HUDEP-2 (cell line): ENCODE results near the gene MROH9.
"Not testable (repeated sequence)": the region's sequence is repeated elsewhere in the genome, so short reads cannot be mapped to it uniquely, and the experiment has no call there.

Source experiments
- DNase-seq, 76 experiments: peaks; one replicate each; lab custom pipeline; 2025; ENCODE audit not compliant: unreplicated experiment in 76 of 76; lab: John Stamatoyannopoulos, UW

The MROH9 gene, protein sequence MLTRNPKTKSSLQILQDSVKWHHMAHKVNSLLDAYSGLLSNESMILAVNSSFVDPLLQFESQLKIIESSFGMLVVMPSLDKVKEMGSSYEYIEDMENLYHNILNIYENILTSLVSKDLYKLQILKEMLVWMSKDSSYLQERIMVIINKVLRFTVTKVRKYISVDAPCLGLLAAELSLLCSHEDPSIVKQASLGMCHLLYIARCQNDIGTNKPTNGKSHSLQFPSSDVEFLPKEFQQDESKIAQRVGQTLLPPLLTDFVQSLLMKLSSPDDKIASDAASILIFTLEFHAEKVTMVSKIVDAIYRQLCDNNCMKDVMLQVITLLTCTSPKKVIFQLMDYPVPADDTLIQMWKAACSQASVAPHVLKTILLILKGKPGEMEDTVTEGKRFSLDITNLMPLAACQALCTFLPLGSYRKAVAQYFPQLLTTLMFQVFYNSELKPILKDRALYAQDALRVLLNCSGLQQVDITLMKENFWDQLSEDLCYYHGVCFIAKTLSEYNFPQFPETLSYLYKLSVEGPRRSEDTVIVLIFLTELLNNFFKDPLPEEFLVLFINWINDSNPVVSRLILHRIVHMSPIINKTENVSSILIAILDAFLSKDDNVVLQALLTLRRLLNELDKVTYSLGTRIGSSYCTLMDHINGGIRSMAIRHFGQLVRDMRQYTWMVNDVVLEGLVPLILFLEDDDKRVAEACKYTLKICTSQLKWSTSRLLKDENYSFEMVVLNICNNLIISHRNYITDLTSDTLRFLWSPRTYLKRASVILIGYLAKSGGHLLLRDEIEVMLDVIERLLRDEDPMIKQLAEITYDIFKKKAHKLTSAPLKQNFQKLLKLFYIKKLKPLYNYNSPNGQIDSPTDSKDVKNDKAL

DNA sequence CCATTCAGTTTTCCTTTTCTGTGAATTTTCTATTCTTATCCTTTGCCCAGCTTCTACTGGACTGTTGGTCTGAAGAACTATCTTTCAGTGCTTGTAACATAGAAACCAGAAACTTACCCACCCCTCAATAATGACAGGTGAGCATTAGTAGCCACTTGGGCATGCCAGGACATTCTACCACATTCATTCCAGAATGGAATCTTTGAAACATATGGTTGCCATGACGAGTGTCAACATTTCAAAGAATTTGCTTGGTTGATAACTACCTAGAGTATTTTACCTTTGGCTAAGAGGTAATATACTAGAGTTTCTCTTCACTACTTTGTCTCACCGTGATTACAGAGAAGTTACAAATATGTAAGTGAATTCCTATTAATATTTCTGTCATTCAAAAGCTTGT, at the start of gene MROH9:
MROH9 (plus strand) TSS at position 304 of the 400 bp plus-strand sequence. CDS start 10,023 bp downstream, outside the sequence.
- no peak for DNase-seq

- no peak for DNase-seq
These were observed 49.8 kb upstream of the MROH9 start for GRCh38 chr1:170885551-170885950.

- no peak for DNase-seq
These were observed 48.9 kb upstream of the MROH9 start for GRCh38 chr1:170886460-170886859.

DNA sequence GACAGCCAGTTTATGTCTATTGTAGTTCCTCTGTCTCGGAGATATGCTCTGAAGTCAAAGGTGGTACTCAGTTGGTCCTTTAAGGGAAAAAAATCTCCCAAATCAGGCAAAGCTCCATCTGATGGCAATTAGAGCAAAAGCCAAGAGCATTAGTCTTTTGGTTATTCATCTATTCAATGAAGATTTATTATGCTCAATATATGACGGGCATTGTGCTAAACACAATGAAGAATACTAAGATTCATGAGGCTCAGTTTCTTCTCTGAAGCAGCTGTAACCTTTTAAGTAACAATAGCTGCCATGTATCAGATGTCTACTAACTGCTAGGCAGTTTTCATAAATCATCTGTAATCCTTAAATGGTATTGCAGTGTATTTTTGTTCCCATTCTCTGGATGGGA, 47.6 kb upstream of the MROH9 start:
- no peak for DNase-seq

DNA sequence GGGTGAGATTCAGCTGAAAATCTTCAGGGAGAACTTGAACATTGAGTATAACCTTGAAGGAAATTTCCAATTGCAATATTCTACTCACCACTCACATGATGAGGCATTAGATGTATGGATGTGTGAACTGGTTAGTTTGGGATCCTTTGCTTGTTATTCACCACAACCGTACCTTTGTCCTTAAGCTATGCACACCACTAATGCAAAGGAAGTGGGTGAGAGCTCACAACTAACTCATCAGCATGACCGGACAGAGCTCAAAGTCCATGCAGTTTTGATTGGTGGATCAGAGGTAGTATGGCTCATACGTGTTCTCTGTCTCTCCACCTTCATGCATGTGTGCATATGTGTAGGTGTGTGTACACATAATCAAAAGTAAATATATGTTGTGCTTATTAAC, 43.5 kb upstream of the MROH9 start:
- DNase-seq = no peak

GRCh38 chr1:170893655-170894297, 41.6 kb upstream of the MROH9 start:
- DNase-seq = no peak

GRCh38 chr1:170903961-170904360, 31.4 kb upstream of the MROH9 start:
- no peak for DNase-seq

DNA sequence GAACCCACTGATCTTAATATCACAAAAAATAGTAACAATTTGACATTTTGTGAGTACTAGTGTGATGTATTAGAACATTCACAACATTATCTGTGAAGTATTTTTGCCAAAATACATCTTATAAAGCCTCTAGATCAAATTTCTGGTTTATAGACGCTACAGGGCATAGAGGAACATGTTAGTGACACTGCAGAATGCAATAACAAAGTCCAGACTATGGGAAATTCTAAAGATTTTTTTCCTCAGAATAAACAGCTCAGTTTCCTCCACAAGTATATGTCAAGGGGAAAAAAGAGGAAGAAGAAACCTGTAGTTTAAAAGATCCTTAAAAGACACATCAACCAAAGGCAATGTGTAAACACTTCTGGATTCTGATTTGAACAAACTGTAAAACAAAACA, 26.4 kb upstream of the MROH9 start:
- no peak for DNase-seq

DNA sequence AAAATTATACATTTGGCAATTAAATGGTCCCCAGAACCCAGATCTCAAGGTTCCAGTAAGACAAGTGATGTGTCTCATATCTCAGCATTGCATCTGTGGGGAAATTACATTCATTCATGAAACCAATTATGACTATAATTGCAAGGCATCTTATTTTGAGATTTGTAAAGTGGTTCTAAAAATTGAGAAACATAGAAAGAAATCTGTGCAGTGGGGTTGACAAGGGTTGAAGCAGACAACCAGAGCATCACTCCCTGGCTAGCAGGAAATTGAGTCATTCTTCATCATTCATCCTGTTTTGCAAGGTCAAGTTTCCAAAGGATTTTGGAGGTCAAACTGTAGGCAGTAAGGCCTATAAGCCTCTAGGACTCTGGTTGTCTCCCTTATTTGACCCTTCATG, 25.1 kb upstream of the MROH9 start:
- DNase-seq = no peak

DNA sequence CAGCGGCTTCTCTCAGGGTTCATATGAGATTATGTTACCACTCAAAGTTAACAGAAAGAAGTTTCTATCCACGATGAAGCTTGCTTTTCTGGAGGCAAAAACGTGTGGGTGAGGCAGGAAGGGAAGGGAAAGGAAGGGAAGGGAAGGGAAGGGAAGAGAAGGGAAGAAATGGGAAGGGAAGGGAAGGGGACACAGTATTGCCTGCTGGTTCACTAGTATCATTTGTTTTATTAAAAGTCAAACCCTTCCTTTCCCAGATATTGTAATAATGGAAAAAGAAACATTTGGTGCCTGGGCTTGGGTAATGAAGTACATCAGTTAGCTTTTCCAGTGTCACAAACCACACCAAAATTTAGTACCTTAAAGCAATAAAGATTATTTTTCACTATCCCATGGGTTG, 18.0 kb upstream of the MROH9 start:
- no peak for DNase-seq

DNA sequence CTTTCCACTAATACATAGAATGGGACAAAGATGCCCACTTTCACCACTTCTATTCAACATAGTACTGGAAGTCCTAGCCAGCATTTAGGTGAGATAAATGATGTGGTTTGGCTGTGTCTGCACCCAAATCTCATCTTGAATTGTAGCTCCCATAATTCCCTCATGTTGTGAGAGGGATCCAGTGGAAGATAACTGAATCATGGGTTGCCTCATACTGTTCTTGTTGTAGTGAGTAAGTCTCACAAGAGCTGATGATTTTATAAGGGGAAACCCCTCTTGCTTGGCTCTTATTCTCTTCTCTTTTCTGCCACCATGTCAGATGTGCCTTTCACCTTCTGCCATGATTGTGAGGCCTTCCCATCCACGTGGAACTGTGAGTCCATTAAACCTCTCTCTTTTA, 10.7 kb upstream of the MROH9 start:
- not testable (repeated sequence) for DNase-seq

DNA sequence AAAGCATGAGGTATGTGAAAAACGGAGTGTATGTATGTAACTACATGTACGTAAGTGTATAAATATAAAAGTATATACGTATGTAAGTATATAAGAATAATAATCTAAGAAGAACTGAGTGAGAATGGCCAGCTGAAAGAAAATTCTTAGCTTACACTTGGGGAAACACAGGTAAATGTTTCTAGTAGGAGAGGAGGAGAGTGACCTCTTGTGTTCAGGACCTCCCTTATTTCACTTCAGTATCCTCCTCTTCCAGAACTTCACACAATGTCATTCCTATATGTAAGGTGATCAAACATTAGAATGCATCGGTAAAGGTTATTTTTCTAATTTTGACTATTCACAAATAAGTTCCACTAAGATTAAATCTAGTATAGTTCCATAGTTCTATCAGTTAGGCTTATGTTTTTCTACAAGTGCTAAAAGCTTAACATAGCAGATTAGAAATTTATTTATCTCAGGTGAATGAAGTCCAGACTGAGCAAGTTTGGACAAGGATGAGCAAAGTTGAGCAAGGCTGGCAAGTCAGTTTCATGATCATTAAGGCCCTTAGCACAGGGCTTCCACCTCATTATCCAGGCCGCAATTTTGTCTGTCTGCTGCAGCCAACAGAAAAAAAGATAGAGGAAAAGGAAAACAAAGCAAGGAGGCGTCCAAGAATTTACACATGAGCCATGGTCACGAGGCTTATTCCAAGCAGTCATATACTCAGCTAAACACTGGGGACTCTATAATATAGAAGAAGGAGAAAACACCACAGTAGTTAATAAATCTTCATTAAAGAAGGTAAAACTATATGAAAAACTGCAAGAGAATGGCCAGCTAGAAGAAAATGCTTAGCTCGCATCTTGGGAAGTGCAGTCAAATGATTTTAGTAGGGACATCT, 7.1 kb upstream of the MROH9 start:
- no peak for DNase-seq

- no peak for DNase-seq
These were observed 5.9 kb upstream of the MROH9 start for GRCh38 chr1:170929412-170929834.

- DNase-seq = peak in 23 of 76 experiments; percentile 1 to 53 (median 18)
These were observed 5.3 kb upstream of the MROH9 start for GRCh38 chr1:170929835-170930554.

GRCh38 chr1:170931650-170932049, 3.7 kb upstream of the MROH9 start:
- no peak for DNase-seq

DNA sequence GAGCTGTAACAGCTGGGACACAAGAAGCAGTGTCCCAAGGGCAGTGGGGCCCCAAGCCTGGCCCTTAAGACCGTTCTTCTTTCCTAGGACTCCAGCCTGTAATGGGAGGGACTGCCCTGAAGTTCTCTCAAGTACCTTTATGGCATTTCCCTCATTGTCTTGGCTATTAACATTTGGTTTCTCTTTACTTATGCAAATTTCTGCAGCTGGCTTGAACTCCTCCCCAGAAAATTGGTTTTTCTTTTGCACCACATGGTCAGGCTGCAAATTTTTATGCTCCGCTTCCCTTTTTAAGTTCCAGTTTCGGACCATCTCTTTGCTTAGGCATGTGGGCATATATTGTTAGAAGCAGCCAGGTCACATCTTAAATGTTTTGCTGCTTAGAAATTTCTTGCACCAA, 3.1 kb upstream of the MROH9 start:
- DNase-seq = no peak

DNA sequence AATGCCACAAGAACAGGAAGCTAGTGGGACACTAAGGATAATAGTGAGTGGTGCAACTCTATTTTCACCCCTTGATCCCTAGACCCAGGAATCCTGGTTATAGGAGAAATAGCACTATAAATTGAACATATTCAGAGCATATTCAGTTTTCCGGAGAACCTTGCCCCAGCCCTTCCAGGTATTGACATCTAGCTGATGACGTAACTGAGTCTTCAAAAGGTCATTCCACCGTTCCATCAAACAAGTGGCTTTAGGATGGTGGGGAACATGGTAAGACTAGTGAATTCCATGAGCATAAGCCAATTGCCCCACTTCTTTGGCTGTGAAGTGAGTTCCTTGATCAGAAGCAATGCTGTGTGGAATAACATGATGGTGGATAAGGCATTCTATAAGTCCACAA, 2.9 kb downstream of the MROH9 start:
- DNase-seq = no peak

DNA sequence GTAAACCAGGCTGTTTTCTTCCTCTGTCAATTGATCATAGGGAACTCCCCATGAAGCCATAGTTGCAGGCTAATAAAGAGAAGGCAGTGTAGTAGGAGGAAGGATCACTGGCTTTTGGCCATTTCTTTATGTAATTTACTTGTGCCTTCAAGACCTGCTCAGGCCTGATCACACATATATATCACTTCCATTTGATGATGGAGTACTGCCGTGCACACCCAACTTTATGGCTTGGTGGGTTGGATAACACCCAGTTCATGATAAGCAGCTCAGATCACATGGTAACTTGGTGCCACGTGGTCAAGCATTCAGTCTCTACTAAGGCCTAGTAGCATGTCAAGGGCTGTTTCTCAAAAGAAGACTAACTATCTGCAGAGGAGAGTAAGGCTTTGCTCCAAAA, 4.1 kb downstream of the MROH9 start:
- DNase-seq = no peak

- DNase-seq = not testable (repeated sequence)
These were observed 16.4 kb downstream of the MROH9 start for GRCh38 chr1:170951744-170952143.

- no peak for DNase-seq
These were observed 24.1 kb downstream of the MROH9 start for GRCh38 chr1:170959385-170959784.
